ENCODE data around the gene HYAL2.
"Not testable (repeated sequence)": the region's sequence is repeated elsewhere in the genome, so short reads cannot be mapped to it uniquely, and the experiment has no call there.

Gene HYAL2

DNA sequence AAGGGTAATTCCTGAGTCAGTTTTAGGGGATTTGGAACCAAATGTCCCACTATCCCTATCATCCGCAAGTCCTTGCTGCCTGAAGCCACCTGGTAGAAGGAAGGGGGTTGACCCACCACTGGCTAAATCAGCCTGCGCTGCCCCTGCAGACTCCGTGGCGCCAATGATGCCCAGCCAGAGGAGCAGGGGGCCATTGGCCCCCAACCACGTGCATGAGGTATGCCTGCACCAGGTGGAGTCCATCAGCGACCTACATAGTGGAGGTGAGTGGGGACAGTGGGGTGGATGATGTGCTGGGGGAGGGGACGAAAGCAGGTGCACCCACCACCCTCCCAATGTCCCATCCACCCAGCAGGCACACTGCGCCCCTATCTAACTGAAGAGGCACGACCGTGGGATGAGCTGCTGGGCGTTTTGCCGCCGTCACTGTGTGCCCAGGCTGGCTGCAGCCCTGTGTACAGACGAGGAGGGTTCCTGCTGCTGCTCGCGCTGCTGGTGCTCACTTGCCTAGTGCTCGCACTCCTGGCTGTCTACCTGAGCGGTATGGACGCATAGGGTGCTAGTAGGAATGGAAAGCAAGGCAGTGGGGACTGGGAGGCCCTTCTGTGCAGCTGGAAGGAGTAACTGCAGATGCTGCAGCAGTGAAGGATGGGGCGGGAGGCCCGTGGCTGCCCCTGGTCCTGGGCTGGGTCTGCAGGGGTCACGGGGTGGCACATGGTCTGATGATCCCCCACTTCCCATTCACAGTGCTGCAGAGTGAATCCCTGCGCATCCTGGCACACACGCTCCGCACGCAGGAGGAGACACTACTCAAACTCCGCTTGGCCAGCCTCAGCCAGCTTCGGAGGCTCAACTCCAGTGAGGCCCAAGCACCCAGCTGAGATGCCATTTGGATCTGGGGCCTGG is 36.0 kb downstream of the HYAL2 start:
- TF ChIP-seq, protein P1, sequence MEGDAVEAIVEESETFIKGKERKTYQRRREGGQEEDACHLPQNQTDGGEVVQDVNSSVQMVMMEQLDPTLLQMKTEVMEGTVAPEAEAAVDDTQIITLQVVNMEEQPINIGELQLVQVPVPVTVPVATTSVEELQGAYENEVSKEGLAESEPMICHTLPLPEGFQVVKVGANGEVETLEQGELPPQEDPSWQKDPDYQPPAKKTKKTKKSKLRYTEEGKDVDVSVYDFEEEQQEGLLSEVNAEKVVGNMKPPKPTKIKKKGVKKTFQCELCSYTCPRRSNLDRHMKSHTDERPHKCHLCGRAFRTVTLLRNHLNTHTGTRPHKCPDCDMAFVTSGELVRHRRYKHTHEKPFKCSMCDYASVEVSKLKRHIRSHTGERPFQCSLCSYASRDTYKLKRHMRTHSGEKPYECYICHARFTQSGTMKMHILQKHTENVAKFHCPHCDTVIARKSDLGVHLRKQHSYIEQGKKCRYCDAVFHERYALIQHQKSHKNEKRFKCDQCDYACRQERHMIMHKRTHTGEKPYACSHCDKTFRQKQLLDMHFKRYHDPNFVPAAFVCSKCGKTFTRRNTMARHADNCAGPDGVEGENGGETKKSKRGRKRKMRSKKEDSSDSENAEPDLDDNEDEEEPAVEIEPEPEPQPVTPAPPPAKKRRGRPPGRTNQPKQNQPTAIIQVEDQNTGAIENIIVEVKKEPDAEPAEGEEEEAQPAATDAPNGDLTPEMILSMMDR (IDR thresholded peaks at IDR 0.05; ENCODE audit: borderline replicate concordance, extremely low read depth, low read length, poor library complexity, severe bottlenecking) = no peak
- no peak for TF ChIP-seq EZH2 (IDR thresholded peaks at IDR 0.05; ENCODE audit: borderline replicate concordance, low read depth, low read length, severe bottlenecking)
- DNase-seq = no peak
- H3K4me3 ChIP-seq (ENCODE audit: low read depth in 1 of 2, low read length in 2 of 2) = no peak overlapping the region
- H3K4me2 ChIP-seq (ENCODE audit: insufficient read depth, low read length) = no peak overlapping the region
- H3K4me1 ChIP-seq (ENCODE audit: insufficient read depth, low read length) = peaks cover 19% of the 10 kb centered on the region
- H3K27me3 ChIP-seq (ENCODE audit: insufficient read depth, low read length, poor library complexity) = no peaks in the 10 kb centered on the region
- H3K27ac ChIP-seq (ENCODE audit: low read length) = no peak overlapping the region
- no peaks in the 10 kb centered on the region for H3K9me3 ChIP-seq (ENCODE audit: insufficient read depth, low read length, severe bottlenecking)
- 0 out of 3 replicates have a peak, but pooled peaks have one; percentile 20 for ATAC-seq (ENCODE audit: insufficient read depth, low read depth)
- H4K20me1 ChIP-seq (ENCODE audit: insufficient read depth, low read length) = peaks cover 26% of the 10 kb centered on the region; the same call in 1 of the 2 replicates
- peaks cover 46% of the 10 kb centered on the region for H3K36me3 ChIP-seq (ENCODE audit: insufficient read depth, low read length)
- H3K79me2 ChIP-seq (ENCODE audit: insufficient read depth, low read length) = peaks cover 21% of the 10 kb centered on the region
- no peak overlapping the region for H3K9ac ChIP-seq (ENCODE audit: low read depth, low read length)
- no peak overlapping the region for H2AFZ ChIP-seq (ENCODE audit: low read depth, low read length)

DNA sequence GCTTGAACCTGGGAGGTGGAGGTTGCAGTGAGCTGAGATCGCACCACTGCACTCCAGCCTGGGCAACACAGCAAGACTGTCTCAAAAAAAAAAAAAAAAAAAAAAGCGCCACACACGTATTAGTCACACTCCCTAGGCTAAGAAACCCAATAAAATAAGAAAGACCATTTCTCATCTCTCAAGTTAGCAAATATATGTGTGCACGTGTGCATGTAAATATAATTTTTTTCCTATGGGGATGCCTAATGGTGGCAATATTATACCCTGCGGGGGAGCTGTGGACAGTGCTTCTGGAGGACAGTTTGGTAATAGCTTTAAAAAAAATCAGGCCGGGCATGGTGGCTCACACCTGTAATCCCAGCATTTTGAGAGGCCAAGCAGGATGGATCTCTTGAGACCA is 38.4 kb downstream of the HYAL2 start:
- not testable (repeated sequence) for H3K27ac ChIP-seq (ENCODE audit: low read length); H3K4me1 ChIP-seq (ENCODE audit: insufficient read depth, low read length); H3K9me3 ChIP-seq (ENCODE audit: insufficient read depth, low read length, severe bottlenecking); H3K4me2 ChIP-seq (ENCODE audit: insufficient read depth, low read length); H3K79me2 ChIP-seq (ENCODE audit: insufficient read depth, low read length); H3K4me3 ChIP-seq (ENCODE audit: low read depth in 1 of 2, low read length in 2 of 2); H3K9ac ChIP-seq (ENCODE audit: low read depth, low read length); H3K27me3 ChIP-seq (ENCODE audit: insufficient read depth, low read length, poor library complexity); H2AFZ ChIP-seq (ENCODE audit: low read depth, low read length); DNase-seq; ATAC-seq (ENCODE audit: insufficient read depth, low read depth)
- Histone ChIP-seq H4K20me1 (ENCODE audit: insufficient read depth, low read length) (peaks cover 13% of the 10 kb centered on the region; the same call in 1 of the 2 replicates), H3K36me3 (ENCODE audit: insufficient read depth, low read length) (peaks cover 29% of the 10 kb centered on the region)

DNA sequence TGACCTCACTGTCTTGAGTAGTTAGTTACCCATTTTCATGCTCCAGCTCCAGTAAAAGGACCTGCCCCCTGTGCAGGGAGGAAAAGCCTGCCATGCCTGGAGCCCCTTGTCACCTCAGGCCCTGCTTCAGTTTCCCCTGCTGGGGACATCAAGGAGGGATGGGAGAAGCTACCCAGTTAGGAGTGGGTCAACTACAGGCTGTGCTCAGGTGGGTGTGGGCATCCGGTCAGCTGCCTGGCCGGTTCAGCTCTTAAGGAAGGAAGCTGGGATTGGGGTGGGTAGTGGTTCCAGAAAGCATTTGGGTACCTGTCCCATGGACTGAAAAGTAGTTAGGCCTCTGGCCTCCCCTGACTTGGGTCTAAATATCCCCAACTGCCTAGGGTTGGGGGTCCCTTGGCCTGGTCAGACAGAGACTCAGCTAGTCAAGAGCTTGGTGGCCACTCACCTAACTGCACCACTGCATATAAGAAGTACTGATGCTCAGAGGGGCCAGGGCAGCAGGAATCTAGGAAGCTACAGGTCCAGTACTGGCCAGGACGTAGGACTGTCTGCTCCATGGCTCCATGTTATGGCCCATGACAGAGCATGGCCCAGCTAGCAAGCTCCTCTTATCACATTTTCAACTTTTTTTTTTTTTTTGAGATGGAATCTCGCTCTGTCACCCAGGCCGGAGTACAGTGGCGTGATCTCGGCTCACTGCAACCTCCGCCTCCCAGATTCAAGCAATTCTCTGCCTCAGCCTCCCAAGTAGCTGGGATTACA is 43.1 kb downstream of the HYAL2 start:
- Histone ChIP-seq H4K20me1 (ENCODE audit: insufficient read depth, low read length) (no peaks in the 10 kb centered on the region), H3K4me1 (ENCODE audit: insufficient read depth, low read length) (no peaks in the 10 kb centered on the region), H3K36me3 (ENCODE audit: insufficient read depth, low read length) (no peaks in the 10 kb centered on the region), H3K79me2 (ENCODE audit: insufficient read depth, low read length) (no peaks in the 10 kb centered on the region), H3K9ac (ENCODE audit: low read depth, low read length) (no peak overlapping the region), H3K4me2 (ENCODE audit: insufficient read depth, low read length) (no peak overlapping the region), H3K4me3 (ENCODE audit: low read depth in 1 of 2, low read length in 2 of 2) (no peak overlapping the region), H3K27ac (ENCODE audit: low read length) (no peak overlapping the region), H3K9me3 (ENCODE audit: insufficient read depth, low read length, severe bottlenecking) (no peaks in the 10 kb centered on the region), H3K27me3 (ENCODE audit: insufficient read depth, low read length, poor library complexity) (peaks cover 21% of the 10 kb centered on the region), H2AFZ (ENCODE audit: low read depth, low read length) (no peak overlapping the region)
- DNase-seq (no peak), ATAC-seq (ENCODE audit: insufficient read depth, low read depth) (no peak)
- no peak for TF ChIP-seq EZH2 (IDR thresholded peaks at IDR 0.05; ENCODE audit: borderline replicate concordance, low read depth, low read length, severe bottlenecking)
- TF ChIP-seq, protein P1 (IDR thresholded peaks at IDR 0.05; ENCODE audit: borderline replicate concordance, extremely low read depth, low read length, poor library complexity, severe bottlenecking) = no peak

DNA sequence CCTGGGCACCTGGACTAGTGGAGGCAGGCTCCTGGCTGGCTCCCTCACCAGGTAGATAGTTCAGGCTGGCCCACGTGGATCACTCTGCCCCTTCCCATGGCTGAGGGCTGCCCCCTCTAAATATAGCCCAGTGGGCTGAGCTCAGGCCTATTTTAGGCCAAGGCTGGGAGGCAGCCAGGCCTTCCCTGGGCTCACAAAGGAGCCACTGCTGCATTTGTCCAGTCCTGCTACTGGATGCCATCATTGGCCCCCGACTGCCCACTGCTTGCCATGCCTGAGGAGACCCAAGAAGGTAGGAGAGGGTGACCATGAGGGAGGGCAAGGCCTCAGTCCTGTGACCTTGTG is 43.7 kb downstream of the HYAL2 start, which contains the start of gene LSMEM2:
Gene LSMEM2, plus strand, starts transcription at position 208 of the 345 bp plus-strand sequence. Its CDS starts 27 bp downstream, at position 235.
- no peak within 1 kb of the TSS for H3K4me2 ChIP-seq (ENCODE audit: insufficient read depth, low read length)
- TF ChIP-seq EZH2 (IDR thresholded peaks at IDR 0.05; ENCODE audit: borderline replicate concordance, low read depth, low read length, severe bottlenecking) = no peak
- TF ChIP-seq, protein P1 (IDR thresholded peaks at IDR 0.05; ENCODE audit: borderline replicate concordance, extremely low read depth, low read length, poor library complexity, severe bottlenecking) = no peak
- H4K20me1 ChIP-seq (ENCODE audit: insufficient read depth, low read length) = no peaks in the 10 kb centered on the region
- H2AFZ ChIP-seq (ENCODE audit: low read depth, low read length) = no peak within 1 kb of the TSS
- H3K9ac ChIP-seq (ENCODE audit: low read depth, low read length) = no peak within 1 kb of the TSS
- no peaks in the 10 kb centered on the region for H3K36me3 ChIP-seq (ENCODE audit: insufficient read depth, low read length)
- H3K27me3 ChIP-seq (ENCODE audit: insufficient read depth, low read length, poor library complexity) = peaks cover 24% of the 10 kb centered on the region
- no peaks in the 10 kb centered on the region for H3K79me2 ChIP-seq (ENCODE audit: insufficient read depth, low read length)
- H3K27ac ChIP-seq (ENCODE audit: low read length) = no peak within 1 kb of the TSS
- no peak within 1 kb of the TSS for H3K4me3 ChIP-seq (ENCODE audit: low read depth in 1 of 2, low read length in 2 of 2)
- DNase-seq (no peak), ATAC-seq (ENCODE audit: insufficient read depth, low read depth) (no peak)
- H3K4me1 ChIP-seq (ENCODE audit: insufficient read depth, low read length) = no peaks in the 10 kb centered on the region
- H3K9me3 ChIP-seq (ENCODE audit: insufficient read depth, low read length, severe bottlenecking) = no peaks in the 10 kb centered on the region
